Stimulated activated CD8-positive, alpha-beta memory T cell treated with anti-CD3 and anti-CD28 coated beads, Interleukin-12 subunit alpha, Interleukin-12 subunit beta, amount 100 ng/mL, for 24 hours (primary cell): ENCODE data around the gene RMI2.
"Not testable (repeated sequence)": the region's sequence is repeated elsewhere in the genome, so short reads cannot be mapped to it uniquely, and the experiment has no call there.

Source experiments
- DNase-seq: peaks from one replicate; pipeline ENCODE4 v3.0.0-alpha.2; 2020; ENCODE audit errors: extremely low read depth

RMI2 gene

GRCh38 chr16:11345040-11345862 lies at the start of gene RMI2:
RMI2 (plus strand) TSS chr16:11345459; CDS start chr16:11345472, 13 bp downstream.
- peak; percentile 93 for DNase-seq

- DNase-seq = no peak
Observed at GRCh38 chr16:11295672-11296071, 49.6 kb upstream of the RMI2 start.

GRCh38 chr16:11296351-11296705 lies 48.9 kb upstream of the RMI2 start:
- no peak for DNase-seq

- DNase-seq = no peak
Observed at GRCh38 chr16:11296706-11297491, 48.4 kb upstream of the RMI2 start.

- no peak for DNase-seq
Observed at GRCh38 chr16:11297492-11298142, 47.6 kb upstream of the RMI2 start.

- no peak for DNase-seq
Observed at GRCh38 chr16:11298143-11298900, 46.9 kb upstream of the RMI2 start.

- not testable (repeated sequence) for DNase-seq
Observed at GRCh38 chr16:11298950-11299547, 46.2 kb upstream of the RMI2 start.

- DNase-seq = no peak
Observed at GRCh38 chr16:11299865-11300559, 45.2 kb upstream of the RMI2 start.

- DNase-seq = no peak
Observed at GRCh38 chr16:11300560-11300892, 44.7 kb upstream of the RMI2 start.

- DNase-seq = no peak
Observed at GRCh38 chr16:11301645-11302501, 43.4 kb upstream of the RMI2 start.

- DNase-seq = no peak
Observed at GRCh38 chr16:11302977-11303376, 42.3 kb upstream of the RMI2 start.

GRCh38 chr16:11303405-11304138 lies 41.7 kb upstream of the RMI2 start:
- DNase-seq = no peak

GRCh38 chr16:11306381-11306780 lies 38.9 kb upstream of the RMI2 start:
- no peak for DNase-seq

GRCh38 chr16:11306997-11307638 lies 38.1 kb upstream of the RMI2 start:
- no peak for DNase-seq

- no peak for DNase-seq
Observed at GRCh38 chr16:11307639-11308492, 37.4 kb upstream of the RMI2 start.

GRCh38 chr16:11308493-11309283 lies 36.6 kb upstream of the RMI2 start:
- no peak for DNase-seq
